HCT116 (cell line): Measurements from ENCODE around the gene RGS9BP. TPM values are rescaled to one million over a fixed set of nuclear protein-coding genes. Genes with fewer than 3 reads are reported as not detected.

Source experiments
- ATAC-seq: fragments of 200-7000 bp; cut with Tn5 transposase; 2 replicates; pipeline ENCODE4 v1.9.1; 2020; ENCODE audit warnings: mild to moderate bottlenecking, moderate library complexity
- BruUV-seq: library from RNA; stranded (reverse); fragments of 400-500 nt; replicated peaks from 2 replicates; lab custom pipeline; 2021; lab: Mats Ljungman, UMichigan
- CTCF ChIA-PET: fragments of 300-600 bp; sonication (Branson Sonifier 250); formaldehyde crosslinking; loops from one replicate; lab custom pipeline; 2021; ENCODE audit warnings: antibody characterized with exemption; lab: Charles Lee
- POLR2A ChIA-PET: fragments of 300-600, 350-600 bp; sonication (Branson Sonifier 250); formaldehyde crosslinking; loops from one replicate; lab custom pipeline; 2021; ENCODE audit warnings: antibody characterized with exemption; lab: Charles Lee
- RAD21 ChIA-PET, 2 experiments: fragments of 300-600 bp; sonication (Branson Sonifier 250); formaldehyde crosslinking; loops; one replicate each; lab custom pipeline; 2023; ENCODE audit warnings: low total read pairs in 2 of 2; ENCODE audit not compliant: uncharacterized antibody in 2 of 2, unreplicated experiment in 2 of 2, low non-redundant PET in 1 of 2; lab: Charles Lee
- DNase-seq: peaks from one replicate; pipeline ENCODE4 v3.0.0-alpha.2; 2010; ENCODE audit warnings: low read depth, low spot score
- H2AFZ ChIP-seq: fragments of 200-600 bp; shearing (Covaris generic), sonication (generic); 2 replicates; pipeline ENCODE4 v1.6.1; 2017; ENCODE audit warnings: low read depth, mixed run types, mixed read lengths, antibody characterized with exemption, low read length; ENCODE audit not compliant: poor library complexity, severe bottlenecking
- H3K27ac ChIP-seq: 2 replicates; pipeline ENCODE4 v1.5.1; 2012; ENCODE audit warnings: low read depth, low read length
- H3K27me3 ChIP-seq: fragments of 200-600 bp; sonication (generic); 2 replicates; pipeline ENCODE4 v1.6.1; 2016; ENCODE audit warnings: mixed run types, low read length, mixed read lengths; ENCODE audit not compliant: insufficient read depth
- H3K36me3 ChIP-seq, 2 experiments: fragments of 200-500 bp in 1 of 2; fragments of 200-600 bp in 1 of 2; sonication (Bioruptor generic) in 1 of 2; sonication (generic) in 1 of 2; 2 replicates each; pipeline versions ENCODE4 v1.5.1 to v1.6.1; 2014 to 2016; ENCODE audit warnings: low read length in 2 of 2, inconsistent platforms in 1 of 2, mixed read lengths in 1 of 2, mixed run types in 1 of 2; ENCODE audit not compliant: insufficient read depth in 2 of 2, control insufficient read depth in 1 of 2
- H3K4me1 ChIP-seq, 2 experiments: fragments of 200-600 bp in 1 of 2; sonication (generic) in 1 of 2; 2 replicates each; pipeline versions ENCODE4 v1.5.1 to v1.6.1; 2012 to 2017; ENCODE audit warnings: low read length in 2 of 2, inconsistent platforms in 1 of 2, mild to moderate bottlenecking in 1 of 2, mixed read lengths in 1 of 2, mixed run types in 1 of 2, moderate library complexity in 1 of 2; ENCODE audit not compliant: insufficient read depth in 2 of 2, control insufficient read depth in 1 of 2
- H3K4me2 ChIP-seq: fragments of 200-600 bp; sonication (generic); 2 replicates; pipeline ENCODE4 v1.6.1; 2017; ENCODE audit warnings: mixed run types, low read length, mixed read lengths
- H3K4me3 ChIP-seq, 2 experiments: fragments of 200-600 bp in 1 of 2; sonication (generic) in 1 of 2; replicated peaks in 1 of 2; 2 replicates each; pipeline ENCODE4 v1.5.1; 2011 to 2016; ENCODE audit warnings: low read length in 2 of 2, control low read depth in 1 of 2, low read depth in 1 of 2, mild to moderate bottlenecking in 1 of 2, mixed read lengths in 1 of 2, mixed run types in 1 of 2
- H3K79me2 ChIP-seq: fragments of 200-600 bp; sonication (generic); 2 replicates; pipeline ENCODE4 v1.6.1; 2017; ENCODE audit warnings: mild to moderate bottlenecking, mixed run types, low read length, moderate library complexity, mixed read lengths; ENCODE audit not compliant: insufficient read depth
- H3K9ac ChIP-seq: fragments of 200-600 bp; sonication (generic); 2 replicates; pipeline ENCODE4 v1.6.1; 2016; ENCODE audit warnings: low read length, mixed read lengths
- H3K9me2 ChIP-seq: fragments of 200-600 bp; sonication (generic), shearing (Covaris generic); 2 replicates; pipeline ENCODE4 v1.6.1; 2017; ENCODE audit warnings: mixed run types, mild to moderate bottlenecking, moderate library complexity; ENCODE audit not compliant: insufficient read depth
- H3K9me3 ChIP-seq, 2 experiments: fragments of 200-500 bp in 1 of 2; fragments of 200-600 bp in 1 of 2; sonication (Bioruptor generic) in 1 of 2; sonication (generic) in 1 of 2; 2 replicates each; pipeline ENCODE4 v1.6.1; 2014 to 2017; ENCODE audit warnings: low read length in 2 of 2, mixed read lengths in 2 of 2, inconsistent platforms in 1 of 2, low read depth in 1 of 2, mild to moderate bottlenecking in 1 of 2, mixed run types in 1 of 2, moderate library complexity in 1 of 2; ENCODE audit not compliant: control insufficient read depth in 1 of 2, insufficient read depth in 1 of 2
- H4K20me1 ChIP-seq: fragments of 200-600 bp; sonication (generic), shearing (Covaris generic); 2 replicates; pipeline ENCODE4 v1.6.1; 2017; ENCODE audit warnings: mixed run types, mild to moderate bottlenecking, moderate library complexity; ENCODE audit not compliant: insufficient read depth
- ATF3 ChIP-seq: IDR thresholded peaks from 2 replicates; pipeline ENCODE4 v1.6.1; 2012
- CBX3 ChIP-seq: IDR thresholded peaks from 2 replicates; pipeline ENCODE4 v1.6.1; 2012; ENCODE audit warnings: low read depth
- CEBPB ChIP-seq: IDR thresholded peaks from 2 replicates; pipeline ENCODE4 v1.6.1; 2012; ENCODE audit warnings: low read depth
- EGR1 ChIP-seq: IDR thresholded peaks from 2 replicates; pipeline ENCODE4 v1.6.1; 2012; ENCODE audit warnings: low read depth
- EZH2phosphoT487 ChIP-seq: fragments of 200-600 bp; IDR thresholded peaks from 2 replicates; pipeline ENCODE4 v1.6.1; 2018; ENCODE audit warnings: antibody characterized with exemption, borderline replicate concordance
- JUND ChIP-seq: IDR thresholded peaks from 2 replicates; pipeline ENCODE4 v1.6.1; 2012
- MAX ChIP-seq: IDR thresholded peaks from 2 replicates; pipeline ENCODE4 v1.6.1; 2012
- POLR2AphosphoS5 ChIP-seq: IDR thresholded peaks from 2 replicates; pipeline ENCODE4 v1.6.1; 2011; ENCODE audit warnings: mild to moderate bottlenecking, low read depth, low read length, moderate library complexity
- RAD21 ChIP-seq: IDR thresholded peaks from 2 replicates; pipeline ENCODE4 v1.6.1; 2012; ENCODE audit warnings: low read depth, mild to moderate bottlenecking
- SIN3A ChIP-seq: IDR thresholded peaks from 2 replicates; pipeline ENCODE4 v1.6.1; 2012; ENCODE audit warnings: low read depth
- SP1 ChIP-seq: IDR thresholded peaks from 2 replicates; pipeline ENCODE4 v1.6.1; 2012; ENCODE audit warnings: low read depth
- SRF ChIP-seq: IDR thresholded peaks from 2 replicates; pipeline ENCODE4 v1.6.1; 2012; ENCODE audit warnings: low read depth
- TCF7L2 ChIP-seq: IDR thresholded peaks from 2 replicates; pipeline ENCODE4 v1.7.0; 2011; ENCODE audit warnings: borderline replicate concordance, inconsistent platforms; ENCODE audit not compliant: insufficient read depth, insufficient read length; ENCODE audit errors: extremely low read depth
- ZFX ChIP-seq: fragments of 450-650 bp; IDR thresholded peaks from 2 replicates; pipeline ENCODE4 v1.6.1; 2017
- ZNF274 ChIP-seq: fragments of 200-500 bp; sonication (Bioruptor generic); IDR thresholded peaks from 2 replicates; pipeline ENCODE4 v1.6.1; 2014; ENCODE audit warnings: mild to moderate bottlenecking, low read depth, low read length, inconsistent platforms
- intact Hi-C: fragments of 100-400 bp; cut with micrococcal nuclease; formaldehyde crosslinking; loops from 2 replicates; pipeline ENCODE4 v1.10.0; 2022
- total RNA-seq: library from RNA; stranded (reverse); gene quantifications from one replicate; pipeline ENCODE4 v1.2.1, GENCODE V29; 2021; ENCODE audit not compliant: unreplicated experiment
- TF ChIP-seq, protein P1 (sequence below): IDR thresholded peaks from 2 replicates; pipeline ENCODE4 v1.6.1; 2011; ENCODE audit warnings: mild to moderate bottlenecking, low read length, moderate library complexity; ENCODE audit not compliant: insufficient replicate concordance; ENCODE audit errors: extremely low read depth

Gene RGS9BP
- total RNA-seq, 1 experiment from 2014 or later: 0.54 TPM

GRCh38 chr19:32637480-32637879, 38.2 kb upstream of the RGS9BP start:
- Histone ChIP-seq H3K27me3 (no peaks in the 10 kb centered on the region), H3K9ac (no peak overlapping the region), H3K9me2 (no peaks in the 10 kb centered on the region), H3K4me2 (no peak overlapping the region), H3K4me1 (no peaks in the 10 kb centered on the region), H3K27ac (no peak overlapping the region), H4K20me1 (no peaks in the 10 kb centered on the region), H2AFZ (no peak overlapping the region), H3K4me3 (no peak overlapping the region), H3K9me3 (no peaks in the 10 kb centered on the region), H3K79me2 (no peaks in the 10 kb centered on the region), H3K36me3 (peaks cover 23 to 24% of the 10 kb centered on the region in 2 experiments; a peak in 3 of 4 replicates)
- intact Hi-C loops: no loop called here
- DNase-seq: no peak
- ATAC-seq: no peak
- ChIA-PET CTCF (no interaction called here), POLR2A (no interaction called here), RAD21 (no interaction called here)
- TF ChIP-seq CEBPB (no peak), JUND (no peak), CBX3 (no peak), EZH2phosphoT487 (no peak), RAD21 (no peak), ATF3 (no peak), SIN3A (no peak)
- TF ChIP-seq, protein P1, sequence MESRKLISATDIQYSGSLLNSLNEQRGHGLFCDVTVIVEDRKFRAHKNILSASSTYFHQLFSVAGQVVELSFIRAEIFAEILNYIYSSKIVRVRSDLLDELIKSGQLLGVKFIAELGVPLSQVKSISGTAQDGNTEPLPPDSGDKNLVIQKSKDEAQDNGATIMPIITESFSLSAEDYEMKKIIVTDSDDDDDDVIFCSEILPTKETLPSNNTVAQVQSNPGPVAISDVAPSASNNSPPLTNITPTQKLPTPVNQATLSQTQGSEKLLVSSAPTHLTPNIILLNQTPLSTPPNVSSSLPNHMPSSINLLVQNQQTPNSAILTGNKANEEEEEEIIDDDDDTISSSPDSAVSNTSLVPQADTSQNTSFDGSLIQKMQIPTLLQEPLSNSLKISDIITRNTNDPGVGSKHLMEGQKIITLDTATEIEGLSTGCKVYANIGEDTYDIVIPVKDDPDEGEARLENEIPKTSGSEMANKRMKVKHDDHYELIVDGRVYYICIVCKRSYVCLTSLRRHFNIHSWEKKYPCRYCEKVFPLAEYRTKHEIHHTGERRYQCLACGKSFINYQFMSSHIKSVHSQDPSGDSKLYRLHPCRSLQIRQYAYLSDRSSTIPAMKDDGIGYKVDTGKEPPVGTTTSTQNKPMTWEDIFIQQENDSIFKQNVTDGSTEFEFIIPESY: no peak
- BruUV-seq: no TSS peak

- CTCF ChIA-PET: no interaction called here
- no peak overlapping the region for H2AFZ ChIP-seq
- intact Hi-C loops: no loop called here
- BruUV-seq: no TSS peak
- RAD21 ChIA-PET: no interaction called here
- no peak overlapping the region for H3K27ac ChIP-seq
- POLR2A ChIA-PET: no interaction called here
- no peaks in the 10 kb centered on the region for H3K27me3 ChIP-seq
- ATAC-seq (no peak), DNase-seq (no peak)
- no peaks in the 10 kb centered on the region for H4K20me1 ChIP-seq
- TF ChIP-seq TCF7L2: no peak
- TF ChIP-seq ATF3: no peak
- TF ChIP-seq EGR1: no peak
- TF ChIP-seq EZH2phosphoT487: no peak
- TF ChIP-seq ZNF274: no peak
- TF ChIP-seq, protein P1: no peak
- no peak for TF ChIP-seq RAD21
- no peak for TF ChIP-seq MAX
- no peak for TF ChIP-seq SP1
- no peak for TF ChIP-seq SRF
- TF ChIP-seq ZFX: no peak
- TF ChIP-seq POLR2AphosphoS5: no peak
- no peaks in the 10 kb centered on the region for H3K4me1 ChIP-seq
- no peaks in the 10 kb centered on the region for H3K9me2 ChIP-seq
- no peak overlapping the region for H3K4me3 ChIP-seq
- peaks cover 27 to 34% of the 10 kb centered on the region in 2 experiments; a peak in 3 of 4 replicates for H3K36me3 ChIP-seq
- no peaks in the 10 kb centered on the region for H3K79me2 ChIP-seq
- H3K9ac ChIP-seq: no peak overlapping the region
- no peak overlapping the region for H3K4me2 ChIP-seq
- no peaks in the 10 kb centered on the region for H3K9me3 ChIP-seq
These were observed 37.0 kb upstream of the RGS9BP start for GRCh38 chr19:32638625-32639024.
